H1 (cell line): ENCODE results near the gene FBN3. TPM values are rescaled to one million over a fixed set of nuclear protein-coding genes. Genes with fewer than 3 reads are reported as not detected.
A peak's percentile ranks its signal among the peaks of the same experiment; 100 is the strongest.

Experiments
- CTCF ChIA-PET: fragments of 300-600 bp; sonication (Branson Sonifier 250); formaldehyde crosslinking; loops from one replicate; lab custom pipeline; 2021; ENCODE audit not compliant: partially characterized antibody; lab: Charles Lee
- POLR2A ChIA-PET: fragments of 300-600 bp; sonication (Branson Sonifier 250); formaldehyde crosslinking; loops from one replicate; lab custom pipeline; 2021; ENCODE audit warnings: inconsistent platforms; ENCODE audit not compliant: partially characterized antibody; lab: Charles Lee
- DNase-seq, 2 experiments: peaks; one replicate each; pipeline versions ENCODE4 v3.0.0 to v3.0.0-alpha.2; 2010 to 2022; ENCODE audit warnings: low spot score in 2 of 2, low read depth in 1 of 2, mixed read lengths in 1 of 2
- FAIRE-seq: peaks from 2 replicates; lab custom pipeline; 2011; peaks lifted over from hg19 to GRCh38; lab: Jason Lieb, UNC
- H2AFZ ChIP-seq: 2 replicates; pipeline ENCODE4 v1.8.1; 2012; ENCODE audit warnings: low read length, inconsistent platforms
- H2AK5ac ChIP-seq: 2 replicates; pipeline ENCODE4 v1.6.1; 2013; ENCODE audit warnings: low read depth, low read length
- H2BK120ac ChIP-seq: replicated peaks from 2 replicates; pipeline ENCODE3; 2013; ENCODE audit warnings: low read depth, low read length, inconsistent platforms
- H2BK12ac ChIP-seq: 2 replicates; pipeline ENCODE4 v1.6.1; 2013; ENCODE audit warnings: low read depth, low read length
- H2BK15ac ChIP-seq: 2 replicates; pipeline ENCODE4 v1.6.1; 2013; ENCODE audit warnings: low read length
- H2BK20ac ChIP-seq: 2 replicates; pipeline ENCODE4 v1.6.1; 2013; ENCODE audit warnings: low read length
- H2BK5ac ChIP-seq: 2 replicates; pipeline ENCODE4 v1.6.1; 2013; ENCODE audit warnings: low read depth, low read length
- H3K14ac ChIP-seq: 2 replicates; pipeline ENCODE4 v1.6.1; 2013; ENCODE audit warnings: inconsistent platforms; ENCODE audit not compliant: insufficient read length
- H3K18ac ChIP-seq: 2 replicates; pipeline ENCODE4 v1.6.1; 2013; ENCODE audit warnings: low read length; ENCODE audit errors: extremely low read depth
- H3K23ac ChIP-seq: 2 replicates; pipeline ENCODE4 v1.6.1; 2013; ENCODE audit warnings: inconsistent platforms; ENCODE audit not compliant: insufficient read length
- H3K23me2 ChIP-seq: 2 replicates; pipeline ENCODE4 v1.6.1; 2013; ENCODE audit warnings: low read depth, low read length
- H3K27ac ChIP-seq: 2 replicates; pipeline ENCODE4 v1.6.1; 2011; ENCODE audit warnings: low read depth, low read length, inconsistent platforms
- H3K27me3 ChIP-seq, 4 experiments: replicated peaks in 1 of 4; 1 replicate in 1 of 4; 2 replicates in 3 of 4; pipeline versions ENCODE4 v1.6.1 to v1.8.1; 2011 to 2013; ENCODE audit warnings: low read length in 3 of 4, mild to moderate bottlenecking in 3 of 4, inconsistent platforms in 2 of 4, mixed read lengths in 2 of 4, moderate library complexity in 1 of 4; ENCODE audit not compliant: control insufficient read depth in 3 of 4, insufficient read depth in 3 of 4; ENCODE audit errors: extremely low read depth in 1 of 4
- H3K36me3 ChIP-seq, 4 experiments: 2 replicates each; pipeline versions ENCODE4 v1.6.1 to v1.8.1; 2011 to 2013; ENCODE audit warnings: mild to moderate bottlenecking in 4 of 4, low read length in 3 of 4, moderate library complexity in 2 of 4, control low read depth in 1 of 4, inconsistent platforms in 1 of 4; ENCODE audit not compliant: insufficient read depth in 4 of 4, control insufficient read depth in 2 of 4
- H3K4ac ChIP-seq: replicated peaks from 2 replicates; pipeline ENCODE3; 2013; ENCODE audit warnings: low read length, low read depth, mixed read lengths, inconsistent platforms; ENCODE audit not compliant: insufficient read length
- H3K4me1 ChIP-seq, 4 experiments: replicated peaks in 1 of 4; 1 replicate in 1 of 4; 2 replicates in 3 of 4; pipeline versions ENCODE4 v1.6.1 to v1.8.1; 2011 to 2013; ENCODE audit warnings: low read length in 3 of 4, inconsistent platforms in 2 of 4, mixed read lengths in 1 of 4; ENCODE audit not compliant: insufficient read depth in 4 of 4, control insufficient read depth in 3 of 4
- H3K4me2 ChIP-seq, 2 experiments: 2 replicates each; pipeline versions ENCODE4 v1.6.1 to v1.8.1; 2011 to 2013; ENCODE audit warnings: low read depth in 2 of 2, low read length in 2 of 2, control low read depth in 1 of 2, inconsistent platforms in 1 of 2, mild to moderate bottlenecking in 1 of 2; ENCODE audit not compliant: insufficient read depth in 1 of 2
- H3K4me3 ChIP-seq, 4 experiments: fragments of 200-600, 300-600 bp in 1 of 4; sonication (generic), shearing (Covaris generic), sonication (Bioruptor Twin) in 1 of 4; 2 replicates each; pipeline versions ENCODE4 v1.5.1 to v1.8.1; 2011 to 2016; ENCODE audit warnings: low read length in 4 of 4, low read depth in 3 of 4, control low read depth in 2 of 4, inconsistent platforms in 2 of 4, mild to moderate bottlenecking in 2 of 4, mixed read lengths in 1 of 4, moderate library complexity in 1 of 4; ENCODE audit not compliant: insufficient read depth in 2 of 4; ENCODE audit errors: extremely low read depth in 1 of 4
- H3K56ac ChIP-seq: replicated peaks from 2 replicates; pipeline ENCODE3; 2013; ENCODE audit warnings: low read depth, mild to moderate bottlenecking, mixed read lengths, low read length, inconsistent platforms; ENCODE audit not compliant: insufficient read length
- H3K79me1 ChIP-seq: 2 replicates; pipeline ENCODE4 v1.6.1; 2013; ENCODE audit warnings: low read depth, low read length, control low read depth
- H3K79me2 ChIP-seq, 2 experiments: 2 replicates each; pipeline versions ENCODE4 v1.6.1 to v1.8.1; 2012 to 2013; ENCODE audit warnings: low read length in 2 of 2, mild to moderate bottlenecking in 2 of 2, inconsistent platforms in 1 of 2; ENCODE audit not compliant: insufficient read depth in 2 of 2, control insufficient read depth in 1 of 2
- H3K9ac ChIP-seq, 4 experiments: replicated peaks in 1 of 4; 1 replicate in 1 of 4; 2 replicates in 3 of 4; pipeline versions ENCODE4 v1.6.1 to v1.8.1; 2011 to 2013; ENCODE audit warnings: low read depth in 3 of 4, low read length in 3 of 4, control low read depth in 2 of 4, mild to moderate bottlenecking in 2 of 4, moderate library complexity in 2 of 4, inconsistent platforms in 1 of 4; ENCODE audit errors: extremely low read depth in 1 of 4
- H3K9me3 ChIP-seq, 2 experiments: 2 replicates each; pipeline versions ENCODE4 v1.6.1 to v1.8.1; 2012 to 2013; ENCODE audit warnings: mild to moderate bottlenecking in 2 of 2, moderate library complexity in 2 of 2, control low read depth in 1 of 2, inconsistent platforms in 1 of 2, low read depth in 1 of 2, low read length in 1 of 2, mixed read lengths in 1 of 2; ENCODE audit not compliant: insufficient read depth in 2 of 2
- H4K20me1 ChIP-seq, 2 experiments: replicated peaks in 1 of 2; 2 replicates each; pipeline versions ENCODE3 to v1.8.1; 2011 to 2013; ENCODE audit warnings: inconsistent platforms in 2 of 2, low read length in 2 of 2, mild to moderate bottlenecking in 1 of 2; ENCODE audit not compliant: insufficient read depth in 2 of 2, control insufficient read depth in 1 of 2
- H4K5ac ChIP-seq: 2 replicates; pipeline ENCODE4 v1.6.1; 2013; ENCODE audit warnings: low read length, low read depth, mixed read lengths, inconsistent platforms; ENCODE audit not compliant: insufficient read length
- H4K8ac ChIP-seq: 2 replicates; pipeline ENCODE4 v1.8.0; 2013; ENCODE audit warnings: mild to moderate bottlenecking, moderate library complexity, low read length, inconsistent platforms; ENCODE audit not compliant: insufficient read depth; ENCODE audit errors: extremely low read depth
- H4K91ac ChIP-seq: replicated peaks from 2 replicates; pipeline ENCODE3; 2013; ENCODE audit warnings: low read length, mixed read lengths, inconsistent platforms; ENCODE audit not compliant: insufficient read length
- BRCA1 ChIP-seq: IDR thresholded peaks from 2 replicates; pipeline ENCODE4 v1.6.1; 2012; ENCODE audit warnings: low read depth, low read length, improper control_type of control experiment
- CBX5 ChIP-seq: fragments of 300-800, 300-1000 bp; sonication (generic); IDR thresholded peaks from 2 replicates; pipeline ENCODE4 v1.7.1; 2016; ENCODE audit warnings: antibody characterized with exemption, low read length, low read depth
- CBX8 ChIP-seq: fragments of 300-800, 300-1000 bp; sonication (generic); IDR thresholded peaks from 2 replicates; pipeline ENCODE4 v1.7.1; 2016; ENCODE audit warnings: low read depth, low read length, borderline replicate concordance
- E2F6 ChIP-seq: IDR thresholded peaks from 2 replicates; pipeline ENCODE4 v1.6.1; 2012; ENCODE audit warnings: inconsistent platforms
- EP300 ChIP-seq, 2 experiments: IDR thresholded peaks; 1 replicate in 1 of 2; 2 replicates in 1 of 2; pipeline ENCODE4 v1.6.1; 2011 to 2012; ENCODE audit warnings: low read depth in 2 of 2, low read length in 2 of 2, mild to moderate bottlenecking in 2 of 2, borderline replicate concordance in 1 of 2, inconsistent platforms in 1 of 2, moderate library complexity in 1 of 2
- JUND ChIP-seq: IDR thresholded peaks from 2 replicates; pipeline ENCODE4 v1.6.1; 2011; ENCODE audit warnings: mild to moderate bottlenecking, improper control_type of control experiment, low read length
- KDM4A ChIP-seq: IDR thresholded peaks from one replicate; pipeline ENCODE4 v1.7.1; 2012; ENCODE audit warnings: low read depth, mild to moderate bottlenecking, moderate library complexity, low read length, inconsistent platforms; ENCODE audit not compliant: severe bottlenecking
- MAX ChIP-seq: IDR thresholded peaks from 2 replicates; pipeline ENCODE4 v1.6.1; 2012; ENCODE audit warnings: inconsistent platforms
- NANOG ChIP-seq: IDR thresholded peaks from 2 replicates; pipeline ENCODE4 v1.6.1; 2011; ENCODE audit warnings: low read length, low read depth, mild to moderate bottlenecking, inconsistent platforms; ENCODE audit not compliant: insufficient read depth, poor library complexity, severe bottlenecking
- PHF8 ChIP-seq: fragments of 200-600 bp; sonication (generic); conservative IDR thresholded peaks from 2 replicates; pipeline ENCODE4 v1.7.1; 2012; ENCODE audit warnings: low read depth, mild to moderate bottlenecking, inconsistent platforms, low read length, moderate library complexity
- POLR2A ChIP-seq, 2 experiments: IDR thresholded peaks; 1 replicate in 1 of 2; 2 replicates in 1 of 2; pipeline ENCODE4 v1.6.1; 2011; ENCODE audit warnings: low read depth in 2 of 2, low read length in 2 of 2, mild to moderate bottlenecking in 2 of 2; ENCODE audit errors: control extremely low read depth in 1 of 2
- POLR2AphosphoS5 ChIP-seq: IDR thresholded peaks from 2 replicates; pipeline ENCODE4 v1.6.1; 2011; ENCODE audit warnings: low read depth, low read length
- SIN3A ChIP-seq, 2 experiments: IDR thresholded peaks in 1 of 2; conservative IDR thresholded peaks in 1 of 2; 2 replicates each; pipeline ENCODE4 v1.6.1; 2011 to 2012; ENCODE audit warnings: low read length in 2 of 2, improper control_type of control experiment in 1 of 2, low read depth in 1 of 2, mild to moderate bottlenecking in 1 of 2
- SIRT6 ChIP-seq: IDR thresholded peaks from one replicate; pipeline ENCODE4 v1.7.1; 2012; ENCODE audit warnings: low read length, inconsistent platforms
- WGBS, 2 experiments: shearing (Covaris generic) in 1 of 2; methylation state at CpG; one replicate each; pipeline versions ENCODE4 v1.1.6 to v1.1.7; 2013 to 2015; ENCODE audit warnings: low lambda C conversion rate in 2 of 2, mixed read lengths in 2 of 2, inconsistent platforms in 1 of 2, low coverage in 1 of 2, missing lambda C conversion rate in 1 of 2; ENCODE audit not compliant: insufficient replicate concordance in 2 of 2, insufficient coverage in 1 of 2, insufficient read length in 1 of 2; ENCODE audit errors: extremely low coverage in 1 of 2, missing lambda C conversion rate in 1 of 2; 5-methylcytosine and 5-hydroxymethylcytosine counted together
- polyA plus RNA-seq, 7 experiments: library from polyadenylated mRNA; depleted of rRNA in 3 of 7; stranded (reverse) in 5 of 7; unstranded in 2 of 7; fragments of >200 nt in 5 of 7; fragments of 200-250 nt in 2 of 7; gene quantifications; 1 replicate in 5 of 7; 2 replicates in 1 of 7; 4 replicates in 1 of 7; pipeline versions ENCODE4 v1.2.1 to v1.2.3, GENCODE V29; 2011 to 2013; ENCODE audit warnings: missing spikeins in 2 of 7, mixed read lengths in 2 of 7
- total RNA-seq: library from RNA; stranded (reverse); fragmentation: NEBNext Ultra II Directional; extraction: Animal tissue kit (Norgen Biotek cat#: 25700); gene quantifications from 2 replicates; pipeline ENCODE4 v1.2.1, GENCODE V29; 2021

Gene FBN3
- total and polyA plus RNA-seq, 2 of the 8 experiments (the other 6 are each of a cell fraction or from before 2014, with no cell fraction given) = 37.1 to 38.7 TPM

- no peaks in the 10 kb centered on the region for H3K27me3 ChIP-seq
- no peak overlapping the region for H4K5ac ChIP-seq
- no peak for FAIRE-seq
- no peak overlapping the region for H2BK20ac ChIP-seq
- H3K79me1 ChIP-seq = no peaks in the 10 kb centered on the region
- no peak overlapping the region for H2AFZ ChIP-seq
- 95% methylated on average over 8 of the region's 8 CpGs; no CpG with 5 or more reads in 1 of the 2 experiments for whole genome bisulfite sequencing, 2 experiments
- no peak overlapping the region for H3K23ac ChIP-seq
- no peak overlapping the region for H3K56ac ChIP-seq
- H3K4me3 ChIP-seq = no peak overlapping the region
- DNase-seq = no peak
- H4K91ac ChIP-seq = no peak overlapping the region
- no peak overlapping the region for H3K14ac ChIP-seq
- no peak overlapping the region for H2AK5ac ChIP-seq
- no peak overlapping the region for H3K18ac ChIP-seq
- no peaks in the 10 kb centered on the region for H3K4me1 ChIP-seq
- no peak overlapping the region for H3K4ac ChIP-seq
- POLR2A ChIA-PET = interaction anchor here (1.7 kb wide), 1 partner anchor 119 kb away, joined by 3 read pairs; no protein-coding TSS in a partner anchor
- H3K23me2 ChIP-seq = no peaks in the 10 kb centered on the region
- H3K9me3 ChIP-seq = no peaks in the 10 kb centered on the region
- no peaks in the 10 kb centered on the region for H3K79me2 ChIP-seq
- H3K27ac ChIP-seq = no peak overlapping the region
- CTCF ChIA-PET = no interaction called here
- H3K9ac ChIP-seq = no peak overlapping the region
- H4K8ac ChIP-seq = no peak overlapping the region
- no peak overlapping the region for H3K4me2 ChIP-seq
- H3K36me3 ChIP-seq = no peaks in the 10 kb centered on the region
- H4K20me1 ChIP-seq = no peaks in the 10 kb centered on the region
- 0 out of 2 replicates have a peak overlapping the region, but pooled peaks have one; percentile 46 for H2BK15ac ChIP-seq
- no peak overlapping the region for H2BK120ac ChIP-seq
- H2BK12ac ChIP-seq = no peak overlapping the region
- no peak overlapping the region for H2BK5ac ChIP-seq
- TF ChIP-seq POLR2AphosphoS5 = no peak
- TF ChIP-seq MAX = no peak
- no peak for TF ChIP-seq PHF8
- TF ChIP-seq SIRT6 = no peak
- TF ChIP-seq EP300 (IDR thresholded peaks at IDR 0.05; ENCODE audit: borderline replicate concordance in 1 of 2, low read depth in 2 of 2, low read length in 2 of 2) = no peak
- no peak for TF ChIP-seq E2F6
- TF ChIP-seq JUND = no peak
- TF ChIP-seq CBX8 = no peak
- no peak for TF ChIP-seq CBX5
- TF ChIP-seq SIN3A (conservative IDR thresholded peaks at IDR 0.05 in 1 of 2, IDR thresholded peaks at IDR 0.05 in 1 of 2; ENCODE audit: low read depth in 1 of 2, low read length in 2 of 2) = no peak
- TF ChIP-seq POLR2A (IDR thresholded peaks at IDR 0.05; ENCODE audit: control extremely low read depth in 1 of 2, low read depth in 2 of 2, low read length in 2 of 2) = no peak
- TF ChIP-seq BRCA1 = no peak
- TF ChIP-seq KDM4A = no peak
- TF ChIP-seq NANOG = no peak
Observed at GRCh38 chr19:8021374-8021773, 128.0 kb downstream of the FBN3 start.
